Mucosa of stomach (tissue), 1 donor: ENCODE measurements around the gene FBRSL1.
A peak's percentile ranks its signal among the peaks of the same experiment; 100 is the strongest.

Source experiments
- H3K27me3 ChIP-seq: one replicate; pipeline ENCODE4 v1.7.0; 2013; ENCODE audit warnings: mild to moderate bottlenecking, low read length; ENCODE audit not compliant: control insufficient read depth, insufficient read depth
- H3K36me3 ChIP-seq: one replicate; pipeline ENCODE4 v1.7.0; 2013; ENCODE audit warnings: low read length; ENCODE audit not compliant: control insufficient read depth, insufficient read depth
- H3K4me1 ChIP-seq: one replicate; pipeline ENCODE4 v1.7.0; 2013; ENCODE audit warnings: mild to moderate bottlenecking, low read length; ENCODE audit not compliant: control insufficient read depth, insufficient read depth
- H3K4me3 ChIP-seq: one replicate; pipeline ENCODE4 v1.7.0; 2013; ENCODE audit warnings: low read length
- H3K9ac ChIP-seq: one replicate; pipeline ENCODE4 v1.7.0; 2013; ENCODE audit warnings: mild to moderate bottlenecking, low read length, moderate library complexity
- H3K9me3 ChIP-seq: one replicate; pipeline ENCODE4 v1.7.0; 2013; ENCODE audit warnings: mild to moderate bottlenecking, low read length, moderate library complexity; ENCODE audit not compliant: control insufficient read depth
- donor health status: Pancreatic carcinoma.

FBRSL1 gene

DNA sequence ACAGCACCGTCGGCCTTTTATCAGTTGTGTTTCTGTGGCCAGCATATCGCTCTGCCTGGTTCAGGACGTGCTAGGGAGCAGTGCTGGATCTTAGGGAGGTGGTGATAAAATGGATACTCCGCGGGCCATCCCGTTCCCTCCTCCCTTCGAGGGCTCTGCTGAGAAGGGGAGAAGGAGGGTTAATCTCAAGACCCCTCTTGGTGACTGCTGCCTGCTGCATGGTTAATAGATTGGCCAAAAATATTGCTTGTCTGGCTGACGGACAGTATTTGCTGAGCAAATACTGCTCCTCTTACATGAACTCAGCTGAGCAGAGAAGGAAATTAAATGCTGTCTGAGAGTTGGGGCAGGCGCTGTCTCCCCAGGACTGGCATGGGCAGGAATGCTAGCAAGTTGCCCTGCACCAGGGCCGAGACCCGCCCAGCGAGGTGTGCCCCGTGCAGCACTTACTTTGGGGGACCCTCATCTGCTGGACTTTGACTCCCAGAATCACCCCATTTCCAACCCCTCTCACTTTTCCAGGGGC is 1.2 kb downstream of the FBRSL1 start:
- Histone ChIP-seq H3K9me3 (no peaks in the 10 kb centered on the region), H3K27me3 (no peaks in the 10 kb centered on the region), H3K4me1 (peaks cover 63% of the 10 kb centered on the region), H3K36me3 (no peaks in the 10 kb centered on the region), H3K9ac (peak overlapping the region; percentile 68), H3K4me3 (peak overlapping the region; percentile 29)

DNA sequence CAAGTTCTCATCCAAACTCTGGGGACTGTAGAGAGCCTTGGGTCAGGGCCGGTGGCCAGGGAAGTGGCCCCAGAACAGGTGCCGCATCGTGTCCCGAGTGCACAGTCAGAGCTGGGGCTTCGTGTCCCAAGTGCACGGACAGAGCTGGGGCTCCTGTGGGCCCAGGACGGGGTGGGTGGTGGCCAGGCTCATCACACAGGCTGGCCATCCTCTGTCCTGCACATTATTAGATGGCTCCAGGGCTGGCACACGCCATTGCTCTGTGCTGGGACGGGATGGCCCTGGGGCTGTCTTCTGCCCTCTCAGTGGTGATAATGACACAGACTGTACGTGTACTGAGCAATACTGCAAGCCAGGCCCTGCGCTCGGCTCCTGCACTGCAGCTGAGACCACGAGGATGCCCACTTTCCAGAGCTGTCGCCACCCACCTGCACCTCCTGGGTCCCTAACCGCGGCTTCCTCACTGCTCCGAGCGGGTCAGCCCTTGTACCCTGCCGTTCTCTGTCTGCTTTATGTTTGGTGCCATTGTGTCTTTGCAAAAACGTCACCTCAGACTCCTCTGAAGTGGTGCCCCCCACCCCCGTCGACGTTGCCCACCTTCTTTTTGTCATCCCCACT is 1.9 kb downstream of the FBRSL1 start:
- no peaks in the 10 kb centered on the region for H3K9me3 ChIP-seq
- no peak overlapping the region for H3K4me3 ChIP-seq
- H3K4me1 ChIP-seq, result peaks cover 63% of the 10 kb centered on the region
- no peaks in the 10 kb centered on the region for H3K36me3 ChIP-seq
- no peaks in the 10 kb centered on the region for H3K27me3 ChIP-seq
- peak overlapping the region; percentile 68 for H3K9ac ChIP-seq

DNA sequence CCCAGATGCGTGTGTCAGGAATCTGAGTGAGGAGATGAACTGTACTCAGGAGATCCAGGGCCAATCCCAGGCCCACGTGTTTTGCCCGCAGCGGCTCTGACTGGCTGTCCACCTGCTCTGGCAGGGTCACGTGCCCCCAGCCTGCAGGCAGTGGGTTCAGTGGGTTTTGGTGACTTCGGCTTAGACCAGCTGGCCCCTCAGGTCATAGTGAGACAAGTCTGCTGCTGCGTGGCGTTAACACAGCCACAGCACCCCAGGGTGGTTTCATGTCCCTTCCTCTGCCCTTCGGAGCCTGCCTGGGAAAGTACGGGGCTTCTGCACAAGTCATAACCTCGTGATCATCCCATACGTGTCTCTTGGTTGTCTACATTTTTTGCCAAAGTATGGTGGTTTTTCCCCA is 2.6 kb downstream of the FBRSL1 start:
- Histone ChIP-seq H3K27me3 (no peaks in the 10 kb centered on the region), H3K4me3 (no peak overlapping the region), H3K9me3 (no peaks in the 10 kb centered on the region), H3K4me1 (peaks cover 63% of the 10 kb centered on the region), H3K36me3 (no peaks in the 10 kb centered on the region), H3K9ac (peak overlapping the region; percentile 25)

DNA sequence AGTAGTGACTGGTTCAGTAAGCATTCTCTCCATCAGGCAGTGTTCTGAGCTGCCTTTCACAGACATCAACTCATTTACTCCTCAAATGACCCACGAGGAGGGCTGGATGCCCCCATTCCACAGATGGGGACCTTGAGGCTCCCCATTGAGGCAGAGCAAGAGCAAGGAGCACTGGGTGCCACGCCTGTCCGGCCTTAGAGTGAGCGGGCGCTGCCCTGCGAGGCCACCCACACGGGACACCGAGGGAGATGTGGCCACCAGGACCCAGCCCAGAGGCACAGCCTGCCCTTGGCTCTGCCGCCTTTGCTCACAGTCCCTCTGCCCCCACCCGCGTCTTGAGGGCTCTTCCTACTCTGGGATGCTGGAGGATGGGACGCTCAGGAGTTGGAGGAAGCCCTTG is 3.0 kb downstream of the FBRSL1 start:
- Histone ChIP-seq H3K9ac (peak overlapping the region; percentile 55), H3K4me1 (peaks cover 63% of the 10 kb centered on the region), H3K4me3 (no peak overlapping the region), H3K27me3 (no peaks in the 10 kb centered on the region), H3K9me3 (no peaks in the 10 kb centered on the region), H3K36me3 (no peaks in the 10 kb centered on the region)

DNA sequence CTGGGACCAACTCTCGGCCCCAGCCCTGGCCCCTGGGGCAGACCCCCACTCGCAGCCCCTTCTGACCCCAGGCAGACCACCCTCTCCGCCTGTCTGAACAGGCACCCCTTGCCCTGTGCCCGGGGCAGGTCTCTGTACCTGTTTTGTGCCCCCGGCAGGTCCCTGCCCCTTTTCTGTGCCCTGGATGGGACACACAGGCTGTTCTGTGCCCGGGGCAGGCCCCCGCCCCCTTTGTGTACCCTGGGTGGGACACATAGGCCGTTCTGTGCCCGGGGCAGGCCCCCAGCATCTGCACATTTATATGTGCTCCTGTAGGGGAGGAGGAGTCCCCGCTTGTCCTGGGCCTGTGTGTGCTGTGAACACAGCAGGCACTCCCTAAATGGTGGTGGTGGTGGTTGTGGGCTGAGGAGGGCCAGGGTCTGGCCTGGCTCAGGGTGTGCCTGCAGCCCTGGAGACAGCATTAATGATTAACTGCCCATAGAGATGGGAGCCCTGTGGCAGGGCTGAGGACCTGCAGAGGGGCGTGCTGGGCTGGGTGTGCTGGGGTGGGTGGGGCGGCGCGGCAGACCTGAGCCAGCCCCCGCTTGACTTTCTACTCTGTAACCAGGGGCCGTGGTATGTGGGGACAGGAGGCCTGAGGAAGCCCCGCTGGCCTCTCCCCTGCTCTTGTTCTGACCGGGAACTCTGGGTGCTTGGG is 3.7 kb downstream of the FBRSL1 start:
- H3K9ac ChIP-seq, result peak overlapping the region; percentile 55
- peaks cover 59% of the 10 kb centered on the region for H3K4me1 ChIP-seq
- no peaks in the 10 kb centered on the region for H3K36me3 ChIP-seq
- no peaks in the 10 kb centered on the region for H3K27me3 ChIP-seq
- H3K4me3 ChIP-seq, result no peak overlapping the region
- H3K9me3 ChIP-seq, result no peaks in the 10 kb centered on the region

DNA sequence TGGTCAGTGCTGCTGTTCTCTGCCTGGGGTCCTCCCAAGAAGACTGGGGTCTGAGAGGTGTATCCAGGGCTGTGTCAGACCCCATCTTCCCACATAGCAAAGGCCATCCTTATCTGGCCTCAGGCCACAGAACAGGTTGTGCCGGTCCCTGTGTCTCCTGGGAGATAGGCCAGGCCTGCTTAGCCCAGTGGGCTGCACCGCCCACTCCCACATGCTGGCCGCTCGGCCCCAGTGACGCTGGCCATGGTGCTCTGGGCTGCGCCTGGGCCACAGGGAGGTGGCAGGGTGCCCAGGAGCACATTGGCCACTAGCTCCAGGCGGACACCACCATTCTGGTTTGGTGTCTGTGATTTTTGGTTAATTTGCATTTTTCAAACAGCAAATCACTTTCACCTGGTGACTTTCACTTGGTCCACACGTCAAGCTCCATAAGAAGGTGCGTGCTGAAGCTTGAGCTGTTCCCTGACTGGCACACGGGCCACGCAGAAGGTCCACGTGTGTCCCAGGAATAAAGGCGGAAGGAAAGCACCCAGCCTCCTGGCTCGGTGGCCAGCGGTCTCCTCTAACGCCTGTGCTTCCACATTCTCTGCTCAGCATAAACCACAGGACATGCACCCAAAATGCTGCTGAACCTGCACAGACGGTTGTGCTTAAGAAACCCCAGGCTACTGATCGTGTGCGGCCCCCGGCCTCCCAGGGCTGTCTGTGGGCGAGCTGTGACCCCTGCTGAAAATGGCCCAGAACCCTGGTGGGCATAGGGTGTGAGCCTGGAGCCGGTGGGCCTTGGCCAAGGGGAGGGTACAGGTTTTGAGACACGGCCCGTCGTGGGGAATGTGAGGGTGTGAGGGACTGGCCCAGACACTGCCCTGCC is 4.6 kb downstream of the FBRSL1 start:
- Histone ChIP-seq H3K9me3 (no peaks in the 10 kb centered on the region), H3K4me1 (peaks cover 58% of the 10 kb centered on the region), H3K27me3 (no peaks in the 10 kb centered on the region), H3K9ac (peak overlapping the region; percentile 55), H3K36me3 (no peaks in the 10 kb centered on the region), H3K4me3 (no peak overlapping the region)

DNA sequence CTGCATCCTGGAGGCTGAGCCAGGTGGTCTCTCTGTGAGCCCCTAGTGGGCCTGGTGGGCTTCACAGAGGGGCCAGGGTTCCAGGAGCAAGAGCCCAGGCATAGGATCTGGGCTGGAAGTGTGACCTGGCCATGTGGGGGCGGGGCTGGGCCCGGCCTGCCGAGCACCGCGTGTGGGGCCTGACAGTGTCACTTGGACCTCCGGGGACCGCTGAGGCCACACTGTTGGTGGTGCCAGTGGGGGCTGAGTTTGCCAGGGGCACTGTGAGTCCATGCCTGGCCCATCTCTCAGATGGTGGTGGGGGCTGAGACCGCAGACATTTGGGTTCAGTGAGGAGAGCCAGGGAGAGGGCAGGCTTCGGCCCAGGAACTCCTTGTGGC is 5.2 kb downstream of the FBRSL1 start:
- Histone ChIP-seq H3K9me3 (no peaks in the 10 kb centered on the region), H3K4me1 (peaks cover 58% of the 10 kb centered on the region), H3K36me3 (no peaks in the 10 kb centered on the region), H3K9ac (no peak overlapping the region), H3K4me3 (no peak overlapping the region), H3K27me3 (no peaks in the 10 kb centered on the region)

DNA sequence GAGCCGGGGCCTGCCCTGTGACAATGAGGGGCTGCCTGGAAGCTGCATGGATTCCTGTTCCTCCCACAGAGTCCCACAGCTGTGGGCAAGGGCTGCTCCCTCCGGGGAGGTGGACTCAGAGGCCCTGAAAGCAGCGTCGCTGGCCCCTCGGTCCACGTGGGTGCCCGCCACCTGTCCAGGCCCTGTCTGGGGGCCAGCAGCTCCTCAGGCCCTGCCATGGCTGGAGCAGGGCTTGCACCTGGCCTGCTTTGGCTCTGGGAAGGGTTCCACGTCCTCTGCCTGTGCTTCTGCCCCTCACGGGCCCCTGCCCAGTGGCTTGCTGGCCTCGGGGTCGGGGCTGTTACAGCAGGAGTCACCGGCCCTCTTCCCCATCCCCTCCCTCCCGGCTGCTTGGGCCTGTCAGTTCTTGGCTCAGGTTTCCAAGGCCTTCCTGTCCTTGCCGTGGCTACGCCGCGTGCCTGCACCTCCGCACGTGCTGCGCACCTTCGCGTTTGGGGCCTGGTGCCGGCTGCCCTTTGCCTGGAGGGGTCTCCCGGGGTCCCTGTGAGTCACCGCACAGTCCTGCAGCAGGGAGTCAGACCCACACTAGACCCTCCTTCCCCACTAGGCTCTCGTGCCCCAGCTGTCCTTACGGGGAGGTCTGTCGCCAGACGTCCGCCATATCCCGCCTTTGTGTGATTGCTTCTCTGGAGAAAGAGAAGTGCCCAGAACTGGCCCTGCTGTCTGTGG is 5.8 kb downstream of the FBRSL1 start:
- Histone ChIP-seq H3K27me3 (no peaks in the 10 kb centered on the region), H3K36me3 (no peaks in the 10 kb centered on the region), H3K4me3 (no peak overlapping the region), H3K4me1 (peaks cover 58% of the 10 kb centered on the region), H3K9me3 (no peaks in the 10 kb centered on the region), H3K9ac (no peak overlapping the region)

DNA sequence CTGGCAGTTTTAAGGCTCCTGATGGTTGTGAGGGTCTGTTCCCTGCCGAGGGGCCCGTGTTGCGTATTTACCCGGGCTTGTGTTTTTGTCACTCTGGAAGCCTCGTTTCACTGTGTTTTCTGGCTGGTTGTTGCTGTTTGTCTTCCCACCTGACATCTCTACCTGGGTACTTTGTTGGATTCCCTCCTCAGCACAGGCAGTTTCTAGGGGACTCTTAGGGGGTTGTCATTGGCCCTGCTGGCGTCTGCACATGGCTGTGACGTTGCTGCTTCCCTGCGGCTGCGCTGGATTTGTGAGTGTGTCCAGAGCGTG is 6.4 kb downstream of the FBRSL1 start:
- Histone ChIP-seq H3K27me3 (no peaks in the 10 kb centered on the region), H3K9me3 (no peaks in the 10 kb centered on the region), H3K4me1 (peaks cover 55% of the 10 kb centered on the region), H3K4me3 (no peak overlapping the region), H3K9ac (no peak overlapping the region), H3K36me3 (no peaks in the 10 kb centered on the region)

DNA sequence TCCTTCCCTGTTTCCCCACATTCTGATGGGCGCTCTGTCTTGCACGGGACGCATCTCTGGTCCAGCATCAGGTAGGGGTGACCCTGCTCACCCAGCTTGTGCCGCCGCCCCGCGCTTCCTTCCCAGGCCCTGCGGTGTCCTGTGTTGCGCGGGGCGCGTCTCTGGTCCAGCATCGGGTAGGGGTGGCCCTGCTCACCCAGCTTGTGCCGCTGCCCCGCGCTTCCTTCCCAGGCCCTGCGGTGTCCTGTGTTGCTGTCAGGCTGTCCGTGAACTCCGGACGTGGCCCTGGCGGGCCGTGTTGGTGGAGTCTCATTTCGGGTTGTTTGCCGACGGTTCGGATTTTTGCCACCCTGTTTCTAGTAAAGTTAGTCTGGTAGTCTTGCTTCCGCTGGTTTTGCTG is 6.8 kb downstream of the FBRSL1 start:
- H3K9ac ChIP-seq, result no peak overlapping the region
- H3K27me3 ChIP-seq, result no peaks in the 10 kb centered on the region
- no peaks in the 10 kb centered on the region for H3K9me3 ChIP-seq
- no peaks in the 10 kb centered on the region for H3K36me3 ChIP-seq
- peaks cover 52% of the 10 kb centered on the region for H3K4me1 ChIP-seq
- H3K4me3 ChIP-seq, result no peak overlapping the region

DNA sequence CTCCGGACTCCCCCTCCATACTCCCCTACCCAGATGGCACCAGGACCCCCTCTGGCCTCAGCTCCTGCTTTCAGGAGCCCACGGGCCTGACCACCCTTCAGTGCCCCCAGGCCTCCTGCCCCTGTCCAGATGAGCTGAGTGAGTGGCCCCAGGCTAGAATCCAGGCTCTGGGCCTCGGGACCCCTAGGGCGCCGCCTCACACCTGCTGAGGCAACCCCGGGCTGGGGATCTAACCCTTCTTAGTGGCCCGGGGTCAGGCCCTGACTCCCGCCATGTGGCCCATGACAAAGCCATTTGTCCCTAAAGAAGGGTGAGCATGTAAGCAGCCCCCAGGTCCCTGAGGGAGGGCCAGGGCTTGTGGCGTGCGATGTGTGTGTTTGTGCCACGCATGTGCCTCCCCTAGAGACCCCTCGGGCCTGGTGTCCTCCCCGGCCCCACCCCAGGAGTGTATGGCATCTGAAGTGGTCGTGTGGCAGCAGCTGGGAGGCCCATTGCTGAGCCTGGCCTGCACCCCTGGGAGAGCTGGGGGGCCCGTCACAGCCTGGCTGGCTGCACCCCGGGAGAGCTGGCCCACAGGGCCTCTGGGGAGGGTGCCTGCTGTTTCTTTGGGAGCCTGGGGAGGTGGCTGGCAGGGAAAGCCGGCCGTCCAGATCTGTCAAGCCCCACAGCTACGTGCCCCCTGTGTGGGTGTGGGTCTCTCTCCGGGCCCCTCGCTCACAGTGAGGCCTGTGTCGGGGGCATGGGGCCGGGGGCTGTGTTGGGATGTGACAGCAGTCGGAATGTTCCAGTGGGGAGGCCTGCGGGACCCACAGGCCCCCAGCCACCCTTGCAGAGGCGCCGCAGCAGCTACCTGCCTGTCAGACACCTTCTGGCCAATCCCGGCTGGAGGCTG is 7.8 kb downstream of the FBRSL1 start:
- Histone ChIP-seq H3K4me3 (no peak overlapping the region), H3K4me1 (peaks cover 50% of the 10 kb centered on the region), H3K9ac (no peak overlapping the region), H3K36me3 (no peaks in the 10 kb centered on the region), H3K27me3 (no peaks in the 10 kb centered on the region), H3K9me3 (no peaks in the 10 kb centered on the region)
